OCI-LY7 (cell line): Measurements from ENCODE around the gene MTHFD1. TPM values are rescaled to one million over a fixed set of nuclear protein-coding genes. Genes with fewer than 3 reads are reported as not detected.
"Not testable (repeated sequence)": the region's sequence is repeated elsewhere in the genome, so short reads cannot be mapped to it uniquely, and the experiment has no call there.

Source experiments
- BruUV-seq: library from RNA; stranded (reverse); fragments of 400-500 nt; replicated peaks from 2 replicates; lab custom pipeline; 2021; lab: Mats Ljungman, UMichigan
- CTCF ChIA-PET: fragments of 300-600 bp; sonication (Branson Sonifier 250); formaldehyde crosslinking; loops from one replicate; lab custom pipeline; 2022; ENCODE audit warnings: antibody characterized with exemption; ENCODE audit not compliant: unreplicated experiment; lab: Charles Lee
- POLR2A ChIA-PET: fragments of 300-600 bp; sonication (Branson Sonifier 250); formaldehyde crosslinking; loops from one replicate; lab custom pipeline; 2022; ENCODE audit warnings: antibody characterized with exemption; lab: Charles Lee
- DNase-seq: peaks from one replicate; pipeline ENCODE4 v3.0.0-alpha.2; 2015; ENCODE audit warnings: low spot score
- H2AFZ ChIP-seq: fragments of 200-600 bp; sonication (generic), shearing (Covaris generic); 2 replicates; pipeline ENCODE4 v1.6.1; 2014; ENCODE audit warnings: mild to moderate bottlenecking, antibody characterized with exemption, low read length, moderate library complexity
- H3K27ac ChIP-seq: fragments of 200-600 bp; sonication (generic); 2 replicates; pipeline ENCODE4 v1.5.1; 2014; ENCODE audit warnings: mixed run types, low read depth, mild to moderate bottlenecking, moderate library complexity, low read length, inconsistent platforms; ENCODE audit not compliant: poor library complexity, severe bottlenecking
- H3K36me3 ChIP-seq: fragments of 200-600 bp; sonication (generic); 2 replicates; pipeline ENCODE4 v1.6.1; 2014; ENCODE audit warnings: mild to moderate bottlenecking, antibody characterized with exemption, low read length, moderate library complexity, mixed read lengths; ENCODE audit not compliant: insufficient read depth
- H3K4me1 ChIP-seq: fragments of 200-600 bp; sonication (generic); 2 replicates; pipeline ENCODE4 v1.5.1; 2014; ENCODE audit warnings: mild to moderate bottlenecking, low read length; ENCODE audit not compliant: insufficient read depth, poor library complexity, severe bottlenecking
- H3K4me2 ChIP-seq: fragments of 200-600 bp; sonication (generic); 2 replicates; pipeline ENCODE4 v1.6.1; 2014; ENCODE audit warnings: mild to moderate bottlenecking, low read length
- H3K4me3 ChIP-seq: fragments of 200-600 bp; sonication (generic); 2 replicates; pipeline ENCODE4 v1.5.1; 2014; ENCODE audit warnings: mild to moderate bottlenecking, low read depth, low read length; ENCODE audit not compliant: poor library complexity, severe bottlenecking
- H3K79me2 ChIP-seq: fragments of 200-600 bp; sonication (generic); 2 replicates; pipeline ENCODE4 v1.6.1; 2016; ENCODE audit warnings: low read depth, mild to moderate bottlenecking, low read length, moderate library complexity, mixed read lengths; ENCODE audit not compliant: insufficient read depth
- H3K9me2 ChIP-seq: fragments of 200-600 bp; sonication (generic); 2 replicates; pipeline ENCODE4 v1.6.1; 2016; ENCODE audit warnings: mild to moderate bottlenecking, low read length, mixed read lengths; ENCODE audit not compliant: insufficient read depth
- H3K9me3 ChIP-seq: fragments of 200-600 bp; sonication (generic); 2 replicates; pipeline ENCODE4 v1.6.1; 2014; ENCODE audit warnings: mild to moderate bottlenecking, mixed run types, low read length, mixed read lengths
- H4K20me1 ChIP-seq: fragments of 200-600 bp; sonication (generic); 2 replicates; pipeline ENCODE4 v1.6.1; 2014; ENCODE audit warnings: mild to moderate bottlenecking, antibody characterized with exemption, low read length, moderate library complexity, mixed read lengths; ENCODE audit not compliant: insufficient read depth
- CTCF ChIP-seq: fragments of 200-600 bp; sonication (generic); conservative IDR thresholded peaks from 2 replicates; pipeline ENCODE4 v1.5.1; 2014; ENCODE audit warnings: mild to moderate bottlenecking, antibody characterized with exemption, low read length, moderate library complexity, mixed read lengths
- EZH2phosphoT487 ChIP-seq: fragments of 200-600 bp; sonication (generic); IDR thresholded peaks from 2 replicates; pipeline ENCODE4 v1.6.1; 2018; ENCODE audit warnings: low read depth, borderline replicate concordance, mild to moderate bottlenecking, mixed run types, antibody characterized with exemption, low read length, moderate library complexity, mixed read lengths
- intact Hi-C: fragments of 100-400 bp; cut with micrococcal nuclease; formaldehyde crosslinking; loops from one replicate; pipeline ENCODE4 v1.10.0; 2022; ENCODE audit not compliant: unreplicated experiment
- total RNA-seq, 2 experiments: library from RNA; depleted of rRNA in 1 of 2; stranded (reverse); fragments of >200 nt in 1 of 2; shearing (Covaris generic) in 1 of 2; gene quantifications; 2 replicates each; pipeline ENCODE4 v1.2.3, GENCODE V29; 2014 to 2022

Gene MTHFD1
- total RNA-seq, 2 experiments from 2014 or later: 73.7 to 163 TPM

GRCh38 chr14:64349741-64350490 is 38.2 kb upstream of the MTHFD1 start:
- Histone ChIP-seq H3K27ac (no peak overlapping the region), H2AFZ (no peak overlapping the region), H3K4me3 (no peak overlapping the region), H3K36me3 (no peaks in the 10 kb centered on the region), H4K20me1 (no peaks in the 10 kb centered on the region), H3K9me3 (no peaks in the 10 kb centered on the region), H3K4me2 (no peak overlapping the region), H3K4me1 (no peaks in the 10 kb centered on the region), H3K79me2 (no peaks in the 10 kb centered on the region), H3K9me2 (no peaks in the 10 kb centered on the region)
- no peak for TF ChIP-seq CTCF
- POLR2A ChIA-PET: interaction anchor here (0.5 to 1.2 kb wide), 4 partner anchors 16 to 315 kb away, joined by 3 to 5 read pairs (median 5); no protein-coding TSS in a partner anchor
- CTCF ChIA-PET: no interaction called here
- BruUV-seq: no TSS peak
- intact Hi-C loops: loop anchor here (10.0 kb wide), 1 partner anchor 75 kb away; no protein-coding TSS in a partner anchor
- no peak for DNase-seq

GRCh38 chr14:64363265-64363846 is 24.8 kb upstream of the MTHFD1 start:
- Histone ChIP-seq H3K36me3 (no peaks in the 10 kb centered on the region), H4K20me1 (no peaks in the 10 kb centered on the region), H3K9me3 (no peaks in the 10 kb centered on the region), H3K79me2 (no peaks in the 10 kb centered on the region), H3K4me1 (no peaks in the 10 kb centered on the region), H3K4me3 (no peak overlapping the region), H3K27ac (no peak overlapping the region), H3K9me2 (no peaks in the 10 kb centered on the region), H3K4me2 (no peak overlapping the region), H2AFZ (no peak overlapping the region)
- no peak for DNase-seq
- ChIA-PET POLR2A (no interaction called here), CTCF (no interaction called here)
- TF ChIP-seq EZH2phosphoT487 (no peak), CTCF (no peak)
- intact Hi-C loops: no loop called here
- no TSS peak for BruUV-seq

- no peak for TF ChIP-seq EZH2phosphoT487
- no peak for TF ChIP-seq CTCF
- Histone ChIP-seq H3K4me2 (no peak overlapping the region), H3K36me3 (no peaks in the 10 kb centered on the region), H3K79me2 (no peaks in the 10 kb centered on the region), H2AFZ (no peak overlapping the region), H3K27ac (no peak overlapping the region), H3K9me2 (no peaks in the 10 kb centered on the region), H4K20me1 (no peaks in the 10 kb centered on the region), H3K4me1 (no peaks in the 10 kb centered on the region), H3K4me3 (no peak overlapping the region), H3K9me3 (no peaks in the 10 kb centered on the region)
- intact Hi-C loops: no loop called here
- ChIA-PET CTCF (no interaction called here), POLR2A (interaction anchor here (0.6 kb wide), 1 partner anchor 41 kb away, joined by 3 read pairs; no protein-coding TSS in a partner anchor)
- BruUV-seq: no TSS peak
- no peak for DNase-seq
These were observed 23.2 kb upstream of the MTHFD1 start for GRCh38 chr14:64364907-64365306.

- H3K9me3 ChIP-seq, H4K20me1 ChIP-seq, H3K4me2 ChIP-seq, CTCF ChIA-PET, H3K79me2 ChIP-seq, H3K9me2 ChIP-seq, H3K27ac ChIP-seq, H3K36me3 ChIP-seq, intact Hi-C loops, H2AFZ ChIP-seq, H3K4me3 ChIP-seq, H3K4me1 ChIP-seq, DNase-seq, BruUV-seq: not testable (repeated sequence)
- POLR2A ChIA-PET: interaction anchor here (0.6 to 1.2 kb wide), 4 partner anchors 15 to 829 kb away, joined by 3 to 7 read pairs (median 3); no protein-coding TSS in a partner anchor
These were observed 22.7 kb upstream of the MTHFD1 start for GRCh38 chr14:64365358-64365889.
